ENCODE results near the gene ALK. TPM values are rescaled to one million over a fixed set of nuclear protein-coding genes. Genes with fewer than 3 reads are reported as not detected.

The ALK gene
- total and polyA plus RNA-seq, 7 experiments from 2014 or later: 0.13 TPM; not detected in 6

GRCh38 chr2:29876374-29876773 lies 45.0 kb downstream of the ALK start:
- ATAC-seq: no peak
- CTCF ChIA-PET: no interaction called here
- H3K4me3 ChIP-seq (ENCODE audit: low read length): no peak overlapping the region
- Mint-ChIP-seq H3K4me3 (no peak overlapping the region), H3K36me3 (no peaks in the 10 kb centered on the region), H3K9me3 (peaks cover 0 to 2% (median 0%) of the 10 kb centered on the region in 11 donors), H3K4me1 (no peaks in the 10 kb centered on the region), H3K27me3 (peaks cover 0 to 30% (median 12%) of the 10 kb centered on the region in 5 donors), H3K27ac (no peak overlapping the region)
- H3K36me3 ChIP-seq (ENCODE audit: control insufficient read depth in 2 of 3, insufficient read depth in 3 of 3, low read length in 3 of 3): no peaks in the 10 kb centered on the region
- DNase-seq: no peak
- no peaks in the 10 kb centered on the region for H3K4me1 ChIP-seq (ENCODE audit: control insufficient read depth in 2 of 2, insufficient read depth in 2 of 2, low read length in 2 of 2)
- H3K27ac ChIP-seq (ENCODE audit: low read depth, low read length): no peak overlapping the region
- POLR2A ChIA-PET: no interaction called here
- intact Hi-C loops (cut with micrococcal nuclease): no loop called here
- H3K9me3 ChIP-seq (ENCODE audit: control insufficient read depth in 2 of 3, low read length in 3 of 3): no peaks in the 10 kb centered on the region
- H3K27me3 ChIP-seq (ENCODE audit: control insufficient read depth in 2 of 2, insufficient read depth in 2 of 2, low read length in 2 of 2): no peaks in the 10 kb centered on the region

GRCh38 chr2:29874745-29875144 lies 46.6 kb downstream of the ALK start:
- Mint-ChIP-seq H3K9me3 (peaks cover 0 to 3% (median 0%) of the 10 kb centered on the region in 11 donors), H3K4me1 (no peaks in the 10 kb centered on the region), H3K27me3 (peaks cover 0 to 29% (median 14%) of the 10 kb centered on the region in 5 donors), H3K27ac (no peak overlapping the region), H3K4me3 (no peak overlapping the region), H3K36me3 (no peaks in the 10 kb centered on the region)
- DNase-seq: no peak
- no peak for ATAC-seq
- Histone ChIP-seq H3K27ac (ENCODE audit: low read depth, low read length) (no peak overlapping the region), H3K4me1 (ENCODE audit: control insufficient read depth in 2 of 2, insufficient read depth in 2 of 2, low read length in 2 of 2) (no peaks in the 10 kb centered on the region), H3K27me3 (ENCODE audit: control insufficient read depth in 2 of 2, insufficient read depth in 2 of 2, low read length in 2 of 2) (no peaks in the 10 kb centered on the region), H3K36me3 (ENCODE audit: control insufficient read depth in 2 of 3, insufficient read depth in 3 of 3, low read length in 3 of 3) (no peaks in the 10 kb centered on the region), H3K9me3 (ENCODE audit: control insufficient read depth in 2 of 3, low read length in 3 of 3) (no peaks in the 10 kb centered on the region), H3K4me3 (ENCODE audit: low read length) (no peak overlapping the region)
- intact Hi-C loops (cut with micrococcal nuclease): no loop called here
- ChIA-PET CTCF (no interaction called here), POLR2A (no interaction called here)

GRCh38 chr2:29872870-29873269 lies 48.5 kb downstream of the ALK start:
- H3K27ac ChIP-seq (ENCODE audit: low read depth, low read length): no peak overlapping the region
- intact Hi-C loops (cut with micrococcal nuclease): no loop called here
- Mint-ChIP-seq H3K9me3 (peaks cover 0 to 3% (median 0%) of the 10 kb centered on the region in 11 donors), H3K36me3 (no peaks in the 10 kb centered on the region), H3K4me1 (no peaks in the 10 kb centered on the region), H3K27me3 (peaks cover 0 to 30% (median 17%) of the 10 kb centered on the region in 5 donors), H3K27ac (no peak overlapping the region), H3K4me3 (no peak overlapping the region)
- POLR2A ChIA-PET: no interaction called here
- ATAC-seq (no peak), DNase-seq (no peak)
- no peak overlapping the region for H3K4me3 ChIP-seq (ENCODE audit: low read length)
- H3K27me3 ChIP-seq (ENCODE audit: control insufficient read depth in 2 of 2, insufficient read depth in 2 of 2, low read length in 2 of 2): no peaks in the 10 kb centered on the region
- H3K9me3 ChIP-seq (ENCODE audit: control insufficient read depth in 2 of 3, low read length in 3 of 3): no peaks in the 10 kb centered on the region
- no peaks in the 10 kb centered on the region for H3K4me1 ChIP-seq (ENCODE audit: control insufficient read depth in 2 of 2, insufficient read depth in 2 of 2, low read length in 2 of 2)
- no peaks in the 10 kb centered on the region for H3K36me3 ChIP-seq (ENCODE audit: control insufficient read depth in 2 of 3, insufficient read depth in 3 of 3, low read length in 3 of 3)
- CTCF ChIA-PET: no interaction called here

- Histone ChIP-seq H3K27me3 (ENCODE audit: control insufficient read depth in 2 of 2, insufficient read depth in 2 of 2, low read length in 2 of 2) (no peaks in the 10 kb centered on the region), H3K4me1 (ENCODE audit: control insufficient read depth in 2 of 2, insufficient read depth in 2 of 2, low read length in 2 of 2) (no peaks in the 10 kb centered on the region), H3K36me3 (ENCODE audit: control insufficient read depth in 2 of 3, insufficient read depth in 3 of 3, low read length in 3 of 3) (no peaks in the 10 kb centered on the region), H3K9me3 (ENCODE audit: control insufficient read depth in 2 of 3, low read length in 3 of 3) (no peaks in the 10 kb centered on the region), H3K27ac (ENCODE audit: low read depth, low read length) (no peak overlapping the region), H3K4me3 (ENCODE audit: low read length) (no peak overlapping the region)
- CTCF ChIA-PET: no interaction called here
- Mint-ChIP-seq H3K27ac (no peak overlapping the region), H3K27me3 (peaks cover 0 to 31% (median 17%) of the 10 kb centered on the region in 5 donors), H3K9me3 (peaks cover 0 to 3% (median 0%) of the 10 kb centered on the region in 11 donors), H3K36me3 (no peaks in the 10 kb centered on the region), H3K4me1 (no peaks in the 10 kb centered on the region), H3K4me3 (no peak overlapping the region)
- ATAC-seq: no peak
- POLR2A ChIA-PET: no interaction called here
- DNase-seq: no peak
- intact Hi-C loops (cut with micrococcal nuclease): no loop called here
These were observed 49.8 kb downstream of the ALK start for GRCh38 chr2:29871541-29871940.

- Histone ChIP-seq H3K27ac (ENCODE audit: low read depth, low read length) (no peak overlapping the region), H3K36me3 (ENCODE audit: control insufficient read depth in 2 of 3, insufficient read depth in 3 of 3, low read length in 3 of 3) (no peaks in the 10 kb centered on the region), H3K4me1 (ENCODE audit: control insufficient read depth in 2 of 2, insufficient read depth in 2 of 2, low read length in 2 of 2) (no peaks in the 10 kb centered on the region), H3K4me3 (ENCODE audit: low read length) (no peak overlapping the region), H3K27me3 (ENCODE audit: control insufficient read depth in 2 of 2, insufficient read depth in 2 of 2, low read length in 2 of 2) (no peaks in the 10 kb centered on the region), H3K9me3 (ENCODE audit: control insufficient read depth in 2 of 3, low read length in 3 of 3) (no peaks in the 10 kb centered on the region)
- Mint-ChIP-seq H3K27ac (no peak overlapping the region), H3K4me1 (no peaks in the 10 kb centered on the region), H3K9me3 (peaks cover 0 to 3% (median 0%) of the 10 kb centered on the region in 11 donors), H3K4me3 (no peak overlapping the region), H3K27me3 (peaks cover 13 to 45% (median 35%) of the 10 kb centered on the region in 5 donors), H3K36me3 (no peaks in the 10 kb centered on the region)
- ATAC-seq (no peak), DNase-seq (no peak)
- intact Hi-C loops (cut with micrococcal nuclease): no loop called here
- CTCF ChIA-PET: no interaction called here
- POLR2A ChIA-PET: no interaction called here
These were observed 55.9 kb downstream of the ALK start for GRCh38 chr2:29865512-29865911.

GRCh38 chr2:29864988-29865387 lies 56.4 kb downstream of the ALK start:
- CTCF ChIA-PET: no interaction called here
- no peaks in the 10 kb centered on the region for H3K4me1 Mint-ChIP-seq
- H3K36me3 Mint-ChIP-seq: no peaks in the 10 kb centered on the region
- Histone ChIP-seq H3K4me1 (ENCODE audit: control insufficient read depth in 2 of 2, insufficient read depth in 2 of 2, low read length in 2 of 2) (no peaks in the 10 kb centered on the region), H3K36me3 (ENCODE audit: control insufficient read depth in 2 of 3, insufficient read depth in 3 of 3, low read length in 3 of 3) (no peaks in the 10 kb centered on the region), H3K4me3 (ENCODE audit: low read length) (no peak overlapping the region), H3K27me3 (ENCODE audit: control insufficient read depth in 2 of 2, insufficient read depth in 2 of 2, low read length in 2 of 2) (no peaks in the 10 kb centered on the region), H3K9me3 (ENCODE audit: control insufficient read depth in 2 of 3, low read length in 3 of 3) (no peaks in the 10 kb centered on the region), H3K27ac (ENCODE audit: low read depth, low read length) (no peak overlapping the region)
- POLR2A ChIA-PET: no interaction called here
- H3K4me3 Mint-ChIP-seq: no peak overlapping the region
- no peak for DNase-seq
- H3K9me3 Mint-ChIP-seq: peaks cover 0 to 3% (median 0%) of the 10 kb centered on the region in 11 donors
- peaks cover 17 to 48% (median 37%) of the 10 kb centered on the region in 5 donors for H3K27me3 Mint-ChIP-seq
- no peak for ATAC-seq
- H3K27ac Mint-ChIP-seq: no peak overlapping the region
- intact Hi-C loops (cut with micrococcal nuclease): no loop called here

- no peaks in the 10 kb centered on the region for H3K4me1 ChIP-seq (ENCODE audit: control insufficient read depth in 2 of 2, insufficient read depth in 2 of 2, low read length in 2 of 2)
- H3K4me3 Mint-ChIP-seq: no peak overlapping the region
- ATAC-seq: no peak
- no peaks in the 10 kb centered on the region for H3K4me1 Mint-ChIP-seq
- no peak for DNase-seq
- H3K27ac Mint-ChIP-seq: no peak overlapping the region
- no peaks in the 10 kb centered on the region for H3K9me3 ChIP-seq (ENCODE audit: control insufficient read depth in 2 of 3, low read length in 3 of 3)
- no peak overlapping the region for H3K4me3 ChIP-seq (ENCODE audit: low read length)
- H3K36me3 ChIP-seq (ENCODE audit: control insufficient read depth in 2 of 3, insufficient read depth in 3 of 3, low read length in 3 of 3): no peaks in the 10 kb centered on the region
- H3K9me3 Mint-ChIP-seq: peaks cover 0 to 24% (median 9%) of the 10 kb centered on the region in 11 donors
- H3K27me3 Mint-ChIP-seq: peaks cover 10 to 60% (median 40%) of the 10 kb centered on the region in 5 donors
- peaks cover 0 to 4% (median 0%) of the 10 kb centered on the region in 5 donors for H3K36me3 Mint-ChIP-seq
- CTCF ChIA-PET: no interaction called here
- intact Hi-C loops (cut with micrococcal nuclease): no loop called here
- no peaks in the 10 kb centered on the region for H3K27me3 ChIP-seq (ENCODE audit: control insufficient read depth in 2 of 2, insufficient read depth in 2 of 2, low read length in 2 of 2)
- POLR2A ChIA-PET: no interaction called here
- no peak overlapping the region for H3K27ac ChIP-seq (ENCODE audit: low read depth, low read length)
These were observed 65.3 kb downstream of the ALK start for GRCh38 chr2:29855924-29856639.

Measured in naive thymus-derived CD4-positive, alpha-beta T cell (primary cell).